Epithelial cell of proximal tubule (primary cell): ENCODE data around the gene USO1. TPM values are rescaled to one million over a fixed set of nuclear protein-coding genes. Genes with fewer than 3 reads are reported as not detected.

ENCODE experiments used
- DNase-seq: peaks from one replicate; pipeline ENCODE4 v3.0.0-alpha.2; 2011; ENCODE audit warnings: low read depth
- H3K4me3 ChIP-seq: 2 replicates; pipeline ENCODE4 v1.5.1; 2011; ENCODE audit warnings: low read depth, mild to moderate bottlenecking, low read length
- total RNA-seq: library from RNA; depleted of rRNA; stranded (reverse); fragments of >200 nt; gene quantifications from 2 replicates; pipeline ENCODE4 v1.2.3, GENCODE V29; 2015
- TF ChIP-seq, protein P1 (sequence below): conservative IDR thresholded peaks from 2 replicates; pipeline ENCODE4 v1.5.1; 2012; ENCODE audit warnings: low read depth, mild to moderate bottlenecking, low read length

Gene USO1
- total RNA-seq, 1 donor from 2014 or later: 57.8 TPM

DNA sequence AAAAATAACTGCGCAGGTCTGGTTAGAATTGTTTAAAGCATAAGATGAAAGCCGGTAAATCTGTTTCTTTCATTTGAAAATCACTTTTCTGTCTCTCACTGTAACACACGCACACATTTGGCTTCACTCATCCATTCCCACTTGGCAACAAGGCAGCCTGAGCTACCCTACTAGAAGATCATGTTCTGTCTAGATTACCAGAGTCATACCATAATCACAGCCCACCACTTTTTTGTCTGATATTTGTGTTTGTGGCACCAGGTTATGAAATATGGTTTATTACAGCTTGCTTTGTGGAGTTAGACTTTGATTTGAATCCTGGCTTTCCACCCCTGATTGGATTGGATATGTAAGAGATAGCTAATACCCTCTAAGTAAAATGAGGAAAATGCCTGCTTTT, 2.2 kb downstream of the USO1 start:
- TF ChIP-seq, protein P1, sequence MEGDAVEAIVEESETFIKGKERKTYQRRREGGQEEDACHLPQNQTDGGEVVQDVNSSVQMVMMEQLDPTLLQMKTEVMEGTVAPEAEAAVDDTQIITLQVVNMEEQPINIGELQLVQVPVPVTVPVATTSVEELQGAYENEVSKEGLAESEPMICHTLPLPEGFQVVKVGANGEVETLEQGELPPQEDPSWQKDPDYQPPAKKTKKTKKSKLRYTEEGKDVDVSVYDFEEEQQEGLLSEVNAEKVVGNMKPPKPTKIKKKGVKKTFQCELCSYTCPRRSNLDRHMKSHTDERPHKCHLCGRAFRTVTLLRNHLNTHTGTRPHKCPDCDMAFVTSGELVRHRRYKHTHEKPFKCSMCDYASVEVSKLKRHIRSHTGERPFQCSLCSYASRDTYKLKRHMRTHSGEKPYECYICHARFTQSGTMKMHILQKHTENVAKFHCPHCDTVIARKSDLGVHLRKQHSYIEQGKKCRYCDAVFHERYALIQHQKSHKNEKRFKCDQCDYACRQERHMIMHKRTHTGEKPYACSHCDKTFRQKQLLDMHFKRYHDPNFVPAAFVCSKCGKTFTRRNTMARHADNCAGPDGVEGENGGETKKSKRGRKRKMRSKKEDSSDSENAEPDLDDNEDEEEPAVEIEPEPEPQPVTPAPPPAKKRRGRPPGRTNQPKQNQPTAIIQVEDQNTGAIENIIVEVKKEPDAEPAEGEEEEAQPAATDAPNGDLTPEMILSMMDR: no peak
- H3K4me3 ChIP-seq: peak overlapping the region; percentile 96
- DNase-seq: no peak

DNA sequence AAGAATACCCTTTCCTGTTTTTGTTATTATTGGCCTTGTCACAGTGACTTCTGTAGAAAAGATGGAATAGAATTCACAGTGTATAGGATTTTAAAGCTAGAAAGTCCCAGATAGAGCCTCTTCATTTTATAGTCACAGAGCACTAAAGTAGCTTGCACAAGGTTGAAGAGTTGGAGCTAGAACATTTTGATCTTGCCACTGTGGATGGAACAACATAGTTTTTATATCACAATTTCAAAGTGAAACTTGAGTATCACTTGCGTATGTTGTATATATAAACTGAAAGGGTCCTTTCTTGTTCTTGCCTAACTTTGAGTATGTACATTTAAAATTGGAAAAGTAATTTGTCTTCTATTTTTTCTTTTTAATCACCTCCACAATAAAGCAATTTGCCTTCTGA, 2.7 kb downstream of the USO1 start:
- H3K4me3 ChIP-seq: peak overlapping the region; percentile 96

DNA sequence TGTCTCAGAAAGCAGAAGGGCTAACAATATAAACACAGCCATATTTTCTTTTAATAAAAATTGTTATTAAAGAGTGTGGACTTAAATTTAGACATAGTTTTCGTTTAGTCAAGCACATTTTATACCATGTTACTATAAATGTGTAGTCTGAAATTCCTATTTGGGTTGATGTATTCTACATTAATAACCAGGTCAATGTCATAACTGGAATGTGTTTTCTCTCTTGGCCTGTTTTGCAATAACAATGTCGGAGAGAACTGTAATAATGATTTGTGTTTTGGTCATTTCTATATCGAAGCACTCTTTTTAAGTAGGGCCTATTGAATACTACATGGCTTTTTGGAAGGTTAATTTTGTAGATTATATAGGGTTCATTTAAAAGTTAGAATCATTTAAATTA, 5.5 kb downstream of the USO1 start:
- DNase-seq: no peak
- TF ChIP-seq, protein P1: no peak
- H3K4me3 ChIP-seq: no peak overlapping the region

More for the DNA sequence above, 2.7 kb downstream of the USO1 start:
- TF ChIP-seq, protein P1: no peak
- DNase-seq: no peak

DNA sequence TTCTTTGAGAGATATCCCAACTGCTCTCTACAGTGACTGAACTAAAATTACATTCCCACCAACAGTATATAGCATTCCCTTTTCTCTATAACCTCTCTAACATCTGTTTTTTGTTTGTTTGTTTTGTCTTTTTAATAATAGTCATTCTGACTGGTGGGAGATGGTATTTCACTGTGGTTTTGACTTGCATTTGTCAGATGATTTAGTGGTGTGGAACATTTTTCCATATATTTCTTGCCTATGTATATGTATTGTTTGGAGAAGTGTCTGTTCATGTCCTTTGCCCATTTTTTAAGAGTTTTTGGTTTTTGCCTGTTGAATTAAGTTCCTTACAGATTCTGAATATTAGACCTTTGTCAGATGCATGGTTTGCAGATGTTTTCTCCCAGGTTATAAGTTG, 9.0 kb downstream of the USO1 start:
- no peak for DNase-seq
- TF ChIP-seq, protein P1: no peak
- no peak overlapping the region for H3K4me3 ChIP-seq

DNA sequence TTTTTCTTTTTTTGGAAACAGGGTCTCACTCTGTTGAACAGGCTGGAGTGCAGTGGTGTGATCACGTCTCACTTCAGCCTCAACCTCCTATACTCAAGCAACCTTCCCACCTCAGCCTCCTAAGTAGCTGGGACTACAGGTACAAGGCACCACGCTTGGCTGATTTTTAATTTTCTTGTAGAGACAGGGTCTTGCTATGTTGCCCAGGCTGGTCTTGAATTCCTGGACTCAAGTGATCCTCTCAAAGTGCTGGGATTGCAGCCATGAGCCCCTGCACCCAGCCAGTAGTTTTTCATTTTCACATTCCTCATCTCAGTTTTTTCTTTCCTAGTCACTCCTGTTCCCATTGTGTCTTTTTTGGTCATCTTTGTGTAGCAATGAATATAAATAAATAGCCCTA, 11.1 kb downstream of the USO1 start:
- TF ChIP-seq, protein P1: no peak
- DNase-seq: no peak
- H3K4me3 ChIP-seq: no peak overlapping the region

DNA sequence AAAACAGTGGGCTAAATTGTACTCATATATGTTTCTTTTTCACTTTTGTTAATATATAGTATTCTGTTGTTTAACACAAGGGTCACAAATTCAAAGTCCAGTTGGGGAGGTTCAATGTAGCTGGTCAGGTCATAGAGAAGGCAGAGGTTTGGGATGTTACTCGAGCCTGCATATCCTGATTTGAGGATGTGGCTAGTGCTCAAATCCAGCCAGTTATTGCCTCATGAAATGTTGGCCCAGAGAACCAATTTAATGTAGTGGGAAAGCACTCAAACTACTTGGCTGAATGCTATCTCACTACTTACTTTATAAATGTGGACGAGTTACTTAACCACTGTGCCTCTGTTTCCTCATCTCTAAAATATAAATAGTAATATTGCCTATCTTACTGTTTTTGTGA, 12.5 kb downstream of the USO1 start:
- H3K4me3 ChIP-seq: no peak overlapping the region
- TF ChIP-seq, protein P1: no peak
- DNase-seq: no peak

DNA sequence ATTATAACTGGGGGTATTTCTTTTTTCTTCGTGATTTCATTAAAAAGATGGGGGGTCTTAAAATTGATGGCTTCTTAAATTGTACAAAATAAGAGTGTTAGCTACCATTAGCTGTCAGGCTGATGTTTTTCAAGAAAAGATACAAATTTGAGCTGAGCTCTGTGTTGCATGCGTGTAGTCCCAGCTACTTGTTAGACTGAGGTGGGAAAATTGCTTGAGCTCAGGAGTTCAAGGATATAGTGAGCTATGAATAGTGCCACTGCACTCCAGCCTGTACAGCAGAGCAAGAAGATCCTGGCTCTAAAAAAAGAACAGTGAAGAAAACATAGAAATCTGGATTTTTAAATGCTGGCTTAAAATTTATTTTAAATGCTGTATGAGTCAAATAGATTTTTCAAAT, 13.0 kb downstream of the USO1 start:
- DNase-seq: no peak
- no peak overlapping the region for H3K4me3 ChIP-seq
- TF ChIP-seq, protein P1: no peak
